Stromal cell of bone marrow (primary cell): Measurements from ENCODE around the gene TBL1X.
"Not testable (repeated sequence)": the region's sequence is repeated elsewhere in the genome, so short reads cannot be mapped to it uniquely, and the experiment has no call there.

Experiments
- DNase-seq: peaks from one replicate; pipeline ENCODE4 v3.0.0-alpha.2; 2012; ENCODE audit warnings: low read depth

TBL1X gene

DNA sequence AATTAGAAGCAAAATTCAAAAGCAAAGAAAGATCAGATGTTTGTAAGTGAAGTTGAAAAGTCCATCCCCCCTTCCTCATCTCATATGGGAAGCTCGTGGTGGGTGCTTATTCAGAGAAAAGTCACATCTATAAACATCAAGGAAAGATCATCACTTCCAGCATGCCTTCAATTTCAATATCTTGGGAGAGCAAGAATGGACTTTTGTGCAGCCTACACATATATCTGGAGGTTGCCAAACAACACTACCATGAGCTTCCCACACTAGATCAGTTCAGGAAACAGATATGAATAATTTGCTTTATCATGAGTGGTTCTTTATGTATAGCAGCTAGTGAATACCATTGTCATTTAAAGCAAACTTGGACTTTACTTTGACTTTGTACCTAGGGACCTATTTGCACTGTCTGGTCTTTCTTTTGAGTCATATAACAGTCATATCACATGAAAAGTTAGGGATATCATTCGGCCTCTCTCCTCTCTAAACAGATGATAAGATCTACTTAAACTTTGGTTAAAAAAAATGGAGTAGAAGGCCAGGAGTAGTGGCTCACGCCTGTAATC lies 5.6 kb upstream of the TBL1X start:
- DNase-seq, result no peak

DNA sequence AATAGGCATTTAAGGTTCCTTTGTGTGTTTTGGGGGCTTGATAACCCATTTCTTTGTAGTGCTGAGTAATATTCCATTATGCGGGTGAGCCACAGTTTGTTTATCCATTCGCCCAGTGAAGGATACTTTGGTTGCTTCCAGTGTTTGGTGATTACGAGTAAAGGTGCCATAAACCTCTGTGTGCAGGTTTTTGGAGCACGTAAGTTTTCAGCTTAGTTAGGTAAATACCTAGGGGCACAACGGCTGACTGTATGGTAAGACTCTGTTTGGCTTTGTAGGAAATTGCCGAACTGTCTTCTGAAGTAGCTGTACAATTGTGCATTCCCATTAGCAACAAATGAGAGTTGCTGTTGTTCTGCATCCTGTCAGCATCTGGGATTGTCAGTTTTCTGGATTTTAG lies 3.8 kb upstream of the TBL1X start:
- no peak for DNase-seq

DNA sequence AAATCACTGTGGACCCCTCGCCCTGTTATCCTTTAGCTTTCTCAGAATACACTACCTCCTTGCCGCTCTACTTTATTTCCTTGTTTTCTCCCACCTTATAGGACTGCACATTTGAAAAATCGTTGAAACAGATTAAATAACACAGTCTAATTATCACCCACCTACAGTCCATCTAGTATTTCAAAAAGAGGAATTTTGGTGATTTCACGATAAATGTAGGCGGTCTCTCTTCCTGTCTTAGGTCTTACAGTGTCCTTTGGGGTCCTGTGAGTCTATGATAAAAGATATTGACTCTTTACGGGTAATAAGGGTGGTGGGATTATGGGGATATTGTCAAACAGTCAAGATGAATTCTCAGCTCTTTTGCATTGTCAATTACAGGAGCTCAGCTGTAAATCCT lies 2.4 kb upstream of the TBL1X start:
- no peak for DNase-seq

DNA sequence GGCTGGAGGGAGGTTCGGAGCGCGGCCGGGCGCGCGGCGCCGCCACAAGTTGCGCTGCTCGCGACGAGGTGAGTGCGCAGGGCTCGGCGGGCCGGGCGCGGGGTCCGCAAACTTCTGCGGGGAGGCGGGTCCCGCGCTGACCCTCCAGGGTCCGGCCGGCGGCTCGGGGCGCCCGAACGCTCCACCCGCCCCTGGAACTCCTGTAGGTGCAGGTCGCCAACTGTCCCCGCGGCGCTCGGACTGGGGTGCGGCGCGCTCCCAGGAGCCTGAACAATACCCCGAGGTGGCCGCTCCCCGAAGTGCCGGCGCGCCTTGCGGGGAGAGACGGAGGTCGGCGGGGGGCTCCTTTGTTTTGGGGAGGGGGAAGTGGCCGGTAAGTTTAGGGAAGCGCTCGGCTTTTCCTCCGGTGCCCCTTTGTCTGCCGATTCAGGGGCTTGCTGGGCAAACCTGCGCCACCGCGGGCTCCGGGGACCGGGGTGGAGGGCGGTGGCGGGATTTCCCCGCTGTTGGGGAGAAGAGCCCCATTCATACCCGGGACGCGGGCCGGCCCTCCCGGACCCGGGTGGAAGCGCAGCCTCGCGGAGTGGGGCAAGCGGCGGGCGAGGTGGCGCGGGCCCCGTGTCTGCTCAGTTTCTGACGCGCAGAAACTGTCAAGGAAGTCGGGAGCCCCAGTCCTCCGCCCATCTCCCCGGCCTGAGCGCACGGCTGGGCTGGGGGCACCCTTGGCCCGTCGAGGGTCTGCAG lies 694 bp downstream of the TBL1X start:
- no peak for DNase-seq

DNA sequence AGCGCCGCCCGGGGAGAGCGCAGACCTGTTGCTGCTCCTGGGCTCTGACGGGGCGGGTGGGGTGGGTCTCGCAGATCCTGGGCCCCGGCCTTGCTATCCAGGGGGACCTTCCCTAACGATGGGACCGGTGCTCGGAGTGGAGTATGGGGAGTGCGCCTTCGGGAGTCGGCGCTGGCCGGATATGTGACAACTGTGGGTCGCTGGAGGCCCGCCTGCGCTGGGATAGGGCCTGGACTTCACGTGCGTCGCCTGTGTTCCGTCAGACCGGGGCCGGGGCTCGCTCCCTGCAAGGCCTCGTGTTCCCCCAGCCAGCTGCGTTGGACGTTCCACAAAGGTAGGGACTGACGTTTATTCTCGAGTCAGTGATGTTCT lies 1.3 kb downstream of the TBL1X start:
- DNase-seq, result no peak

DNA sequence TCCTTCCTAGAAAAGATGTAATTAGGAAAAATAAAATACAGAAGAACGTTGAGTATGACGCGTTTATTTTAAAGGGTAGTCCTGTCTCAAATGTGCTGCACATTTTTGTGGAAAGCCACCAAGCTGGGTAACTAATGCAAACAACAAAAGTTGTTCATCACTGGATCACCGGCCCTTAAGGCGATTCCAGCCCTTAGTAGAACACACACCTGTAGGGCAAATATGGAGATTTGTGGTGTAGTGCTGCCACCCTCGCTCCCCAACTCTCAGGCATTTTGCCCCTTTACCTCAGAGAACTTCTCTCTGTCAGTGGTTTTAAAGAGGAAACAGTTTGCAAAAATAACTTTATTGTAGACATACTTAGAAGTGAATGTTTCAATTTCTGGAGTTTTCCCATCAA lies 1.9 kb downstream of the TBL1X start:
- no peak for DNase-seq

DNA sequence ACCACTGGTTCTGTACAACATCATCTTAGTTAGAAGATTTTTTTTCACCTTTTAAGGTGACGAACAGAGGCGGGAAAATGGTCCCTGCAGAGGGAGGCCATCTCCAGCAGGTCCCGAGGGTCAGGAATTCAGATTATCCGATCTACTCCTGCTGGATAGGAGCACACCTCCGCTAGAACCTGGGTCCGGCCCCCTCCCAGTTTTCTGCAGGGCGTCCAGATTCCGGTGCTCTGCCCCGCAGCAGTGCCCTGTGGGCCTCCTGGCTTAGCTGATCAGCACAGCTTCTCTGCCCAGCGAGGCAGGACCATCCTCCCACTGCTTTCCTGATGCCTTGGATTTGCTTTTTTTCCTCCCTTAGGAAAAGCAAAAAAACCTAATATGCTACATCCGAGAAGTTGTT lies 2.3 kb downstream of the TBL1X start:
- no peak for DNase-seq

DNA sequence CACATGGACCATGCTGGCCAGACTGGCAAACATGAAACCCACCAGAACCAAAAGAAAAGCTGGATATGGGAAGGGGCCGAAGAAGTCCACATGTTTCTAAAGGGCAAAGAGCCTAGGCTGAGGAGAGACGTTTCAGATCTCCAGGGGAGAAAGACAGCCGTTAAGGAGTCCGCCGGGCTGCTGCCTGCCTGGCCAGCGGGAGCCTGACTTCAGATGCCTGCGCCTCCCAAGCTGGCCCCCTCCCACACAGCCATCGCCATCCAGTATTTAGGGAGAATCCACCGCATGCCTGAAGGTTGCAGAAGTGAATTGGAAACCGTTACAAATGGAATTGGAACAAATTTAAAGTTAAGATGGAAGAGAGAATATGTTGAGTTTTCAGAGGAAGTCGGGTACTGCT lies 2.9 kb downstream of the TBL1X start:
- no peak for DNase-seq

DNA sequence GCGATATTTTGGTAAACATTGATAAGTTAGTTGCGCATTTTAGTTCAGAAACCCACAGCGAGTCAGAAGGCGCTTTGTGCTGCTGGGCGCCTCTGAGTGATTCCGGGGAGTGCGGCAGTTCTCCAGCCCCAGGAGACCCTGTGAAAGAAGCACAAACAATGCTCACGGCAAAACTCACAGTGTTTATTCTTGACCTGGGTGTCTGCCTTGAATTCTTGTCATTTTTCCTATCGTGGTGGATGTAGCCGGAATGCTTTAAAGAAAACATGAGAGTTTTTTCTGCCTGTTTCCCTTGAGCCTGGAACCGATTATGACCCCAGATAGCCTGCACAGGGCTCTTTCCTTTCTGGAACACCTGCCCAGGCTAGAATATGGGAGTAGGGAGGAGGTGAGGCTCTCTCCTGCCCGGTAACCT lies 6.7 kb downstream of the TBL1X start:
- DNase-seq, result no peak

DNA sequence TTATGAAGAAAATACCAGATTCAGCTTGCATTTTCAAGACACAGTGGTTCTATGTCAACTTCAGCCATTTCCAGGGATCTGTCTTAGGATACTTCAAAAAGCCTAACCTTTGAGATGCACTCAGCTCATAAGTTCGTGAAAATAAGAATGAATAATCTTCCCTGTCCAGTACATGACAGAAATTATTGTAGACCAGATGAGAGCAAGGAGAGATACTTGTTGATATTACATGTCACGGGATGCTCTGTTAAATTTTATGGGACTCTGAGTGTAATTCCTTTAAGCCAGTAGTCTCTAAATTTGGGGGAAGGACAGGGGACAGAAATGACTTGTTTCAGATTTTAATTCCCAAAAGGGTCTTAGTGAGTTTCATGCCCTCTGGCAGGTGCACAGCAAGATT lies 8.8 kb downstream of the TBL1X start:
- DNase-seq, result no peak

DNA sequence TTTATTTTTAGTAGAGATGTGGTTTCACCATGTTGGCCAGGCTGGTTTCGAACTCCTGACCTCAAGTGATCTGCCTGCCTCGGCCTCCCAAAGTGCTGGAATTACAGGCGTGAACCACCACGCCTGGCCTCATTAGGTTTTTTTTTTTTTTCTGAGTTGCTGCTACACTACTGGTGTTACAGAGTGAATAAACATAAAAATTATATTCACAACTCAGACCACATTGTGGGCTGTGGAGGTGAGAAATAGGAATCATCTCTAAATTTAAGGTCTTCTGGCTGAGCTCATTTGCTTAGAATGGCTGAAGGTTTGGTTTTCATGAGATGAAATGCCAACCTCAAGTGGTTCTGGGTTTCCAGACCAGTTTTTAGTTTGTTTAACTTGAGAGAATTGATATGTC lies 10.6 kb downstream of the TBL1X start:
- not testable (repeated sequence) for DNase-seq

DNA sequence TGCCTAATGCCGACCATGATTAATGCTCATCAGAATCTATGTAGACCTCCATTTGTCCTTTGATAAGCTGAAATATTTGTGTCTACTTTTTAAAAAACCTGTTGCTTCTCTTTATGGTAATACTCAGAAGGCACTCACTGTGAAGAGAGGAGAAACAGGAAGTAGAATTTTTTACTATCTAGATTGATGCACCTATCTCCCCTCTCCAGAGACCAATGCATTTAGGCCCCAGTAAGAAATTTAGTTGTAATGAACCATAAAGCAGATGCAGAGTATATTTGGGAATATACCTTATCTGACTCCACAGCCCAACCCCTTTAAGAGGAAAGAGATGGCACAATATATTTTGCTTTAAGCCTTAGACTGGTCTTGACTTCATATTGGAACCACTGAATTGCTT lies 11.1 kb downstream of the TBL1X start:
- no peak for DNase-seq

DNA sequence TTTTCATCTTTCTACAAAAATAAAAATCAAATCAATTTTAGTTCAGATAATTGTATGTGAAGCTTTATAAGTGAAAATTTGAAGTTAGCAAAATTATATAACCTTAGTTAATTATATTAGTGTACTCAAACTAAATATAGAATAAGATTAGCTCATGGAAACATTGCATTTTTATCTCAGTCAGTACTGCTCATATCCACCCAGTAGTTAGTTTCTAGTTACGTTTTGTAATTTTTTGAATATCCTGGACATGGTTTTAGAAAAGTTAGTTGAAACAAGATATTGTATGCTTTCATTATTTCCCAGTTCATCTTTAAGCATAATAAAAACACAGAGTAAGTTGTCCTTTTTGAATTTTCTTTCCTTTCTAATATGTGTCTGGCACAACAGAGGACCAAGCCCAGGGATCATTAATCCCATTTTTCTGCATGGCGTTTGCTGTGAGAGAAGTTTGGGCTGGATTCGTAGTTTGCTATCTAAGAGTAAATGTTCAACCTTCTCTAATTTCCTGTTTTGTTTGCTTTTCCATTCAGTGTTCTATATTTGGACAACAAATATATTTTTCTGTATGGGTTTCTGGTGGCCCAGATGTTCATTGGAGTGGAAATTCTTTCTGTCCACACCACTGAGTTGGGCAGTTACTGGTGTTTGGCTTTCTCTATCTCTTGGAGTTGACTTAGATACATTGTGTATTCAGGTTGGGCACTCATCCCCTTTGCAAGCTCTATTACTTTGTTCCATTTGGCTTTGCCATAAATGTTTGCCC lies 12.1 kb downstream of the TBL1X start:
- DNase-seq, result no peak

DNA sequence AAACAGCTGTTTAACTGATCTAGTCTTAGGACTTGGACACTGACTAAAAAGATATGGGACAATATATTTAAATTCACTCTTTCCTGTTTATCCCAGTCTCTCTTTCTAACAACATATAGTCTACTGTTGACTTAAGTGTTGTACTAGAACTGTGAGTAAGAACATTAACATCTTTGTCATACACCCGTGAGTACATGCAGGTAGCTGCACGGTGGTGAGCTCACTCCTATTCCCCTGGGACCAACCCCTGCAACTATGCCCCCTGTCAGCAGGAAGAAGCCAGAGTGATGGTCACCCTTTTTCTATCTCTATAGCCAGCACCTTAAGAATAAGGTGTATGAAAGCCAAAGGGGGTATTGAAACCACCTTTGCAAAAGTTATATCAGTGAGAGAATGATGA lies 17.6 kb downstream of the TBL1X start:
- DNase-seq, result no peak

DNA sequence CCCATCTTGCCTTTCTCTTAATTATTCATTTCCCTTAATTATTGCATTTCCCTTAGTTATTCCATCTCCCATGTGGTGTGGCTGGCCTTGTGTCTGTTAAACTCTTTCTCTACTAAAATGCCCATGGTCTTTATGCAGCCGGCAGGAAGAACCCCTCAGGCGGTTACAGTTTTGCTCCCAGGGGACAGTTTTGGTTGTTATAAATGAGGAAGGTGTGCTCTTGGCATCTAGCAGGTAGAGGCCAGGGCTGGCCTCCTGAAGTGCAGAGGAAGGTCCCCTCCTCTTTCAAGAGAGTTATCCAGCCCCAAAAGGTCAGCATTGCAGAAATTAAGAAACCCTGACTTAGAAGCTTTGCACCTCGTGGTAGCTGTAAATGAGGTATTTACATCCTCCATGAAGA lies 18.0 kb downstream of the TBL1X start:
- DNase-seq, result no peak

DNA sequence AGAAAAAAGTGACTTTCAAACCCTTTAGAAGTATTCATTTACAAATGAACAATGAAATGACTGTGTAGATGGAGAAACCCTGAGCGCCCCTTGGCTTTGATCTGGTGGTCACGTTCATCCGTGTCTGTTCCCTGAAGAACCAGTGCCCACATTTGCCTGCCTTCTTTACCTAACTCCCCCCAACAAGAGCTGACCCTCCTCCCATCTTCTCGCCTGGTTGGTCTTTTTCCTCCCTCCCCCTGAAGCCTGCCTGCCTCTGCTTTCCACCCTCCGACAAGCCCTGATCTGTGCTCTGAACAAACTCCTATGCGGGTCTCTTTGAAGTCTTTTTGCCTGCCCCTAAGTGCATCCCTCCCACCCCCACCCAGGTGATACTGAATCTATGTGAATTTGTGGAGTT lies 18.5 kb downstream of the TBL1X start:
- no peak for DNase-seq

DNA sequence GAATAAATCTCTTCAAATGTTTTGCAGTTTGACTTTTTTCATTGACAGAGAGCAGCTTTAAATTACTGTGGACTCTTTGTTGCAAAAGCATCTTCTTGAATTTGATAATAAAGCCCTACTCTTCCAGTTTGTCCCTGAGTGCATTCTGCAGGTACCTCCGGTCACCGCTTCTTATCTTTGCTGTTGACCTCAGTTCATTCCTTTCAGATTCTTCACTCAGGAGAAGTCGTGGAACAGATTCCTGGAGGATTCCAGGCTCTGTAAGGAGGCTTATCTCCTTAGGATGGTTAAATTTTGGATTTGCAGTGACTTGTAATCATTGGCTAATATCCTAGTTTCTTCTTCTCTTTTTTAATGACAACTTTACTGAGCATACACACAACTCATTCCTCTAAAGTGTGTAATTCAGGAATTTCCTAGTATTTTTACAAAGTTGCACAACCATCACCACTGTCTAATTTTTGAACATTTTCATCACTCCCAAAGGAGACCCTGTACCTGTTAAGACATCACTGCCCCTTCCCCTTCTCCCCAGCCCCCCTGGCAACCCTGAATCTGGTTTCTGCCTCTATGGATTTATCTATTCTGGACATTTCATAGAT lies 22.0 kb downstream of the TBL1X start:
- no peak for DNase-seq

DNA sequence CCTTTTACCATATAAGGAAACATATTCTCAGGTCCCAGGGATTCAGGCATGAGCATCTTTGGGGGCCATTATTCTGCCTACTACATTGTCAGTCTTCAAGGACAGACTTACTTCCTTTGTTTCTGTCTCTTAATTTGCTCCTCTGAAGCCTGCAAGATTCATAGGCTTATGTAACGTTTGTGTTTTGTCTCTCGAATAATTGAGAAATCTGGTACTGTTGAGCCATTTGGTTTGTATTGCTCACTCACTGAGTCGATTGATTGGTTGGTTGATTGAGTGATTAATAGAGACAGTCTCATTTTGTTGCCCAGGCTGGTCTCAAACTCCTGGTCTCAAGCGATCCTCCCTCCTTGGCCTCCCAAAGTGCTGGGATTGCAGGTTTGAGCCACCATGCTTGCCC lies 23.7 kb downstream of the TBL1X start:
- DNase-seq, result no peak

DNA sequence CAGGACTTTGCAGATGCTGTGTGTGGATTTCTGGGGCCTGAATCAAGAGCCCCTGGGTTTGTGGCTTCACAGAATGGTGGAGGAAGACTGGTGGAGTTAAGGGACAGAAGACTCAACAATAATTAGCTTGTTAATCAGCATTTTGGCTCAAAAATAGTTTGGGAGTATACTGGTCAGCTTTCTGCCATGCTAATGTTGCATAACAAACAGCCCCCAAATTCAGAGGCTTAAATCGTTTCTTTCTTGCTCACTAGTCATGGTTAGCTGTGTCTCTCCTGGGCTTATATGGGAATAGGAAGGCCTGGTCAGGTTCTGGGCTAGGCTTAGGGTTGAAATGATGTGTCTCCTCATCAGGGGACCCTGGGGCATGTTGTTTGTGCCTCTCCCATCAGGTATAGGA lies 24.4 kb downstream of the TBL1X start:
- DNase-seq, result no peak

DNA sequence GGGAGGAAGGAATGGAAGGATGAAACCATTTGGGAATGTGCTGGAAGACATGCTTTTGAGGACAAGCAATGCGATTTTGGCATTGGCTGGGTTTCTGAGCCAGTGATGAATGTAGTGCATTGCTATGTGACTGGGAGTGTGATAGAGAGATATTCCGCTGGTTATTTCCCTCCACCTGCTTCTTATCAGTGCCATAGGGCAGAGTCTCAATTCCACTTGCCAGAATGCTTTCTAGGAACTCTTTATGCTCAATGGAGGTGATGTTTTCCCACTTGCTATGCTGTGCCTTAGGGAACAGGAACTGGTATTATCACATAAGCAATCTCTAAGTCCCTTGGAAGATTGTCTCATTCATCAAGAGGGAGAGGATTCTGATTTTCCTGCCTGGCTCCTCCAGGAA lies 28.0 kb downstream of the TBL1X start:
- no peak for DNase-seq

DNA sequence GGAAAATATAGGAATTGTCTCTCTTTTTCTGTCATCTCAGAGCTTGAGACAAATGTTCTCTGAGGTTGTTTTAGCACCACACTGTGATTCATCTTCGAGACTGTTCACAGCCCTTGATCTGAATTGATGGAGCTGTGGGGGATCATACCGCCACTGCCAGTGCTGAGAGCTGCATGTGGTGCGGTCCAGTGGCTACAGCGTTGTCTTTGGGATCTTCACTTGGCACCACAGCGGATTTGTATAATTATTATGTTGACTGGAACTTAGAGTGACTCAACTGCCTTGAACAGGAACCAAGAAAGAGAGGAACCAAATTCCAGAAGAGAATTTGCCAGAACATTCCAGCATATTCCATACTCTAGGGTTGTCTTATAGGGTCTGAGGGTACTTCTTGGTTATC lies 29.1 kb downstream of the TBL1X start:
- peak; percentile 8 for DNase-seq

DNA sequence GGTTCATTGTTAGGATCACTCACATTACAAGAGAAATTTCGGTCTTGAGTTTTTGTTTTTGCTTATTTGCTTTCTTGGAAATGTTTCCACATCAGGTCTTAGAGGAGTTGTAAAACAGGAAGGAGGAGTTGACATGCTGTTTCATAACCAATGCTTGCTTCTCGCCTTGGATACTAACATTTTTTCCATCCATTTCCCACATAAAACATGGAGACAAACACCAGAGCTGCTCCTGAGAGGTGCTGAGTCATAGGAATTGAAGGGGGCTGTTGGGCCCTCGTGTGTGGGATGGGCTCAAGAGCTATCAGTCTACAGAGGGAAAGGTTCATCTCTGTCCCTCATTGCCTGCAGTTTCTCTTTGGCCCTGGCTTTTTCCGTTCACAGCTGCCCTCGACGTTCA lies 29.9 kb downstream of the TBL1X start:
- peak; percentile 28 for DNase-seq

DNA sequence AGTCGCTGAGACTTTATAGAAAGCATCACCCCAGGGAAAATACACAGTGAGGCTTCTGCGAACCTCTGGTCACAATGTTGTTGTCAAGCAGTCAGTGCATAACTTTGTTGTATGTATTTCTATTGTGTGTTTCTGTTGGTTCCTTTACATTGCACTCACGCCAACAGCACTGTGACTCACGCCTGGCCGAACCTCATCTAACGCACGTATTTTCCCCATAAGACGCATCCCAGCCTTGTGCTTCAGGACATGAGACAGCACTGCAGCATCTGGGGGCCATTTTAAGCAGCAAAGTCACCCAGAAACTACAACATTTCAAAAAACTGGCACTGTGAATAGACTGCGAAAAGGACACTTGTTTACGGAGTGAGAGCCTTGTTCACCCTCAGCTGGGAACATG lies 30.6 kb downstream of the TBL1X start:
- DNase-seq, result no peak
